ENCODE data around the gene PRKAG2. TPM values are rescaled to one million over a fixed set of nuclear protein-coding genes. Genes with fewer than 3 reads are reported as not detected.

Gene PRKAG2
- polyA plus RNA-seq, 3 donors: 29.2 to 59.8 (median 30.9) TPM

DNA sequence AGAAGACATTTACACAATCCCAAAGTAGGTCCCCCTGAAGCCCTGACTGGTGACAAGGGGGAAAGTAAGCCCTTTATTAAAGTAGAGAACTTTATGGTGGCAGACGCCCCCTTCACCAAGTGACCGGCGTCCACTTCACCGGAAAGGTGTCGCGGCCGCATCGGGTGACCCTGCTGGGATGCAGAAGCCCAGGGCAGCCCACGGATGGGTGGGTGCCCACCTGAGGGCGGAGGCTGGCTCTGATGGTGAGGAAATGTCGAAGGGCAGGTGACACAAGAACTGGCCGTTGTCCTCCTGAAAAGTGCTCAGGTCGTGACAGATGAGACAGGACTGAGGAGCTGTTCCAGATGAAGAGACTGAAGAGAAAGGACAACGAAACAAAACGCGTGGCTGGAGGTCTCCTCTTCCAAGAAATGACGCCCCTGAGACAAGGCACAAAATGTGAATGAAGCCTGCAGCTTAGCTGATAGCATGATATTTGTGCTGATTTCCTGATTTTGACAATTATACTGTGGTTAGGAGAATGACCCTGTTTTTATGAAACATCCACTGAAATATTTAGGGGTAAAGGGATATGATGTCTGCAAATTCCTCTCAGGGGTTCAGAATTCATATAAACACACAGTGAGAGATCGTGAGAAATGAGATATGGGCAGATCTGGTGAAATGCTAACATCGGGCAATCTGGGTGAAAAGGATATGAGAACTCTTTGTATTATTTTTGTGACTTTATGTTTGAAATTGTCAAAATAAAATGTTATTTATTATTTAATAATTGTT is 123.9 kb downstream of the PRKAG2 start:
- no peak overlapping the region for H3K27ac ChIP-seq (ENCODE audit: low read depth in 1 of 2, low read length in 2 of 2)
- H3K27me3 ChIP-seq (ENCODE audit: control insufficient read depth in 2 of 2, insufficient read depth in 2 of 2, low read length in 2 of 2): no peaks in the 10 kb centered on the region
- intact Hi-C loops (cut with micrococcal nuclease): loop anchor here in 1 of 2 donors (10.0 kb wide), 1 partner anchor 238 kb away; the partner anchor contains the start of gene RHEB
- no peak overlapping the region for H3K4me3 ChIP-seq (replicated peaks in 1 of 3; ENCODE audit: low read depth in 2 of 3, low read length in 3 of 3)
- peaks cover 21 to 23% of the 10 kb centered on the region in 2 donors for H3K4me1 ChIP-seq (ENCODE audit: control insufficient read depth in 1 of 2, insufficient read depth in 2 of 2, low read length in 2 of 2)
- H3K36me3 Mint-ChIP-seq: peaks cover 52 to 73% of the 10 kb centered on the region in 2 donors
- no peak overlapping the region for H3K9ac ChIP-seq (ENCODE audit: insufficient read depth, low read length, poor library complexity, severe bottlenecking)
- peaks cover 0 to 5% (median 3%) of the 10 kb centered on the region in 7 donors for H3K9me3 Mint-ChIP-seq
- H3K4me2 ChIP-seq (replicated peaks; ENCODE audit: extremely low read depth, low read length, poor library complexity, severe bottlenecking): no peak overlapping the region
- WGBS (ENCODE audit: insufficient coverage): 97% methylated on average over 17 of the region's 19 CpGs
- H4K20me1 ChIP-seq (ENCODE audit: insufficient read depth, low read length): peaks cover 85% of the 10 kb centered on the region
- peaks cover 28% of the 10 kb centered on the region for H3K4me1 Mint-ChIP-seq
- no peaks in the 10 kb centered on the region for H3K9me3 ChIP-seq (replicated peaks in 1 of 2; ENCODE audit: control insufficient read depth in 1 of 2, insufficient read depth in 1 of 2, low read length in 2 of 2)
- H3K27ac Mint-ChIP-seq: peak overlapping the region in 3 of 7 donors; percentile 20 to 48 (median 26)
- no peak for DNase-seq
- H2AFZ ChIP-seq (ENCODE audit: insufficient read depth, low read depth, low read length, poor library complexity, severe bottlenecking): no peak overlapping the region
- TF ChIP-seq, protein P1, sequence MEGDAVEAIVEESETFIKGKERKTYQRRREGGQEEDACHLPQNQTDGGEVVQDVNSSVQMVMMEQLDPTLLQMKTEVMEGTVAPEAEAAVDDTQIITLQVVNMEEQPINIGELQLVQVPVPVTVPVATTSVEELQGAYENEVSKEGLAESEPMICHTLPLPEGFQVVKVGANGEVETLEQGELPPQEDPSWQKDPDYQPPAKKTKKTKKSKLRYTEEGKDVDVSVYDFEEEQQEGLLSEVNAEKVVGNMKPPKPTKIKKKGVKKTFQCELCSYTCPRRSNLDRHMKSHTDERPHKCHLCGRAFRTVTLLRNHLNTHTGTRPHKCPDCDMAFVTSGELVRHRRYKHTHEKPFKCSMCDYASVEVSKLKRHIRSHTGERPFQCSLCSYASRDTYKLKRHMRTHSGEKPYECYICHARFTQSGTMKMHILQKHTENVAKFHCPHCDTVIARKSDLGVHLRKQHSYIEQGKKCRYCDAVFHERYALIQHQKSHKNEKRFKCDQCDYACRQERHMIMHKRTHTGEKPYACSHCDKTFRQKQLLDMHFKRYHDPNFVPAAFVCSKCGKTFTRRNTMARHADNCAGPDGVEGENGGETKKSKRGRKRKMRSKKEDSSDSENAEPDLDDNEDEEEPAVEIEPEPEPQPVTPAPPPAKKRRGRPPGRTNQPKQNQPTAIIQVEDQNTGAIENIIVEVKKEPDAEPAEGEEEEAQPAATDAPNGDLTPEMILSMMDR (IDR thresholded peaks at IDR 0.05): no peak
- H3K79me2 ChIP-seq (ENCODE audit: insufficient read depth, low read length): peaks cover 24% of the 10 kb centered on the region
- no peak overlapping the region for H3K4me3 Mint-ChIP-seq
- peaks cover 5 to 25% of the 10 kb centered on the region in 2 donors for H3K36me3 ChIP-seq (replicated peaks in 1 of 2; ENCODE audit: control insufficient read depth in 1 of 2, insufficient read depth in 2 of 2, low read length in 2 of 2)
- peaks cover 0 to 3% (median 0%) of the 10 kb centered on the region in 3 donors for H3K27me3 Mint-ChIP-seq (ENCODE audit: low read depth in 3 of 3)

DNA sequence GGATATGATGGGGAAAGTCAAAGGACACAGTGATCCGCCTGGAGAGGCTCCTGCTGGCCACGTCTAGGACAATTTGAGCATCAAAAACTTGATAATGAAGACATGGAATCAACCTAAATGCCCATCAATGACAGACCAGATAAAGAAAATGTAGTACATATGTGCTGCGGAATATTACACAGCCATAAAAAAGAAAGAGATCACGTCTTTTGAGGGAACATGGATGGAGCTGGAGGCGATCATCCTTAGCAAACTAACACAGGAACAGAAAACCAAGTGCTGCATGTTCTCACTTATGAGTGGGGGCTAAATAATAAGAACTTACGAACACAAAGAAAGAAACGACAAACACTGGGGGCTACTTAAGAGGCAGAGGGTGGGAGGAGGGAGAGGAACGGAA is 124.9 kb downstream of the PRKAG2 start:
- peaks cover 30% of the 10 kb centered on the region for H3K4me1 Mint-ChIP-seq
- H3K9me3 Mint-ChIP-seq: peaks cover 0 to 5% (median 3%) of the 10 kb centered on the region in 7 donors
- Histone ChIP-seq H3K4me3 (replicated peaks in 1 of 3; ENCODE audit: low read depth in 2 of 3, low read length in 3 of 3) (no peak overlapping the region), H3K79me2 (ENCODE audit: insufficient read depth, low read length) (peaks cover 24% of the 10 kb centered on the region), H3K4me2 (replicated peaks; ENCODE audit: extremely low read depth, low read length, poor library complexity, severe bottlenecking) (no peak overlapping the region), H3K9ac (ENCODE audit: insufficient read depth, low read length, poor library complexity, severe bottlenecking) (no peak overlapping the region), H3K4me1 (ENCODE audit: control insufficient read depth in 1 of 2, insufficient read depth in 2 of 2, low read length in 2 of 2) (peaks cover 21 to 23% of the 10 kb centered on the region in 2 donors), H3K27me3 (ENCODE audit: control insufficient read depth in 2 of 2, insufficient read depth in 2 of 2, low read length in 2 of 2) (no peaks in the 10 kb centered on the region), H2AFZ (ENCODE audit: insufficient read depth, low read depth, low read length, poor library complexity, severe bottlenecking) (no peak overlapping the region), H3K27ac (ENCODE audit: low read depth in 1 of 2, low read length in 2 of 2) (no peak overlapping the region), H4K20me1 (ENCODE audit: insufficient read depth, low read length) (peaks cover 85% of the 10 kb centered on the region), H3K36me3 (replicated peaks in 1 of 2; ENCODE audit: control insufficient read depth in 1 of 2, insufficient read depth in 2 of 2, low read length in 2 of 2) (peaks cover 5 to 26% of the 10 kb centered on the region in 2 donors), H3K9me3 (replicated peaks in 1 of 2; ENCODE audit: control insufficient read depth in 1 of 2, insufficient read depth in 1 of 2, low read length in 2 of 2) (no peaks in the 10 kb centered on the region)
- peaks cover 0 to 3% (median 0%) of the 10 kb centered on the region in 3 donors for H3K27me3 Mint-ChIP-seq (ENCODE audit: low read depth in 3 of 3)
- TF ChIP-seq, protein P1 (IDR thresholded peaks at IDR 0.05): no peak
- H3K4me3 Mint-ChIP-seq: no peak overlapping the region
- H3K36me3 Mint-ChIP-seq: peaks cover 48 to 72% of the 10 kb centered on the region in 2 donors
- WGBS (ENCODE audit: insufficient coverage): 100% methylated on average over 2 of the region's 8 CpGs
- H3K27ac Mint-ChIP-seq: peak overlapping the region in 1 of 7 donors; percentile 74
- intact Hi-C loops (cut with micrococcal nuclease): loop anchor here in 1 of 2 donors (10.0 kb wide), 1 partner anchor 237 kb away; the partner anchor contains the start of gene RHEB
- no peak for DNase-seq
